K562 (cell line): ENCODE results near the gene FCRL4. TPM values are rescaled to one million over a fixed set of nuclear protein-coding genes. Genes with fewer than 3 reads are reported as not detected.

ENCODE experiments used
- CHD7 ChIP-seq: fragments of 200-600 bp; sonication (generic); IDR thresholded peaks from one replicate; pipeline ENCODE4 v1.6.1; 2012; ENCODE audit warnings: mild to moderate bottlenecking, low read depth, low read length, inconsistent platforms
- ELF4 ChIP-seq: fragments of 450-650 bp; formaldehyde crosslinking; IDR thresholded peaks from 2 replicates; pipeline ENCODE4 v1.4.0; 2022; ENCODE audit warnings: missing genetic modification characterization
- ZNF592 ChIP-seq: fragments of 450-650 bp; IDR thresholded peaks from 2 replicates; pipeline ENCODE4 v1.6.1; 2017; ENCODE audit warnings: antibody characterized with exemption, mild to moderate bottlenecking
- polyA plus RNA-seq, 8 experiments: library from polyadenylated mRNA; depleted of rRNA in 4 of 8; stranded (reverse) in 5 of 8; unstranded in 3 of 8; fragments of >200 nt; fragmentation: Nextera tagmentation in 2 of 8; fragmentation: Illumina TruSeq in 1 of 8; extraction: Ambion mirVana in 2 of 8; extraction: Trizol in 1 of 8; gene quantifications; 2 replicates each; pipeline versions ENCODE4 v1.2.1 to v1.2.3, GENCODE V29; 2011 to 2014; ENCODE audit warnings: inconsistent platforms in 1 of 8, missing spikeins in 1 of 8
- total RNA-seq, 7 experiments: library from RNA; depleted of rRNA in 6 of 7; stranded (reverse); fragments of >200 nt in 6 of 7; fragmentation: Illumina TruSeq in 2 of 7; extraction: Trizol in 2 of 7; gene quantifications; 2 replicates each; pipeline versions ENCODE4 v1.2.1 to v1.2.3, GENCODE V29; 2011 to 2021; ENCODE audit warnings: low replicate concordance in 1 of 7

Gene FCRL4
- total and polyA plus RNA-seq, 9 of the 15 experiments (the other 6 are each of a cell fraction or from before 2014, with no cell fraction given): not detected

GRCh38 chr1:157626099-157626498, 28.2 kb upstream of the FCRL4 start (continued):
- no peak for TF ChIP-seq ZNF592
- no peak for TF ChIP-seq CHD7
- TF ChIP-seq ELF4 (CRISPR knock-in tag): no peak
- TF ChIP-seq, all 486 proteins: peak for 6
